Measurements from ENCODE around the gene CFAP65. TPM values are rescaled to one million over a fixed set of nuclear protein-coding genes. Genes with fewer than 3 reads are reported as not detected.

The CFAP65 gene
- polyA plus RNA-seq, 3 donors = not detected

DNA sequence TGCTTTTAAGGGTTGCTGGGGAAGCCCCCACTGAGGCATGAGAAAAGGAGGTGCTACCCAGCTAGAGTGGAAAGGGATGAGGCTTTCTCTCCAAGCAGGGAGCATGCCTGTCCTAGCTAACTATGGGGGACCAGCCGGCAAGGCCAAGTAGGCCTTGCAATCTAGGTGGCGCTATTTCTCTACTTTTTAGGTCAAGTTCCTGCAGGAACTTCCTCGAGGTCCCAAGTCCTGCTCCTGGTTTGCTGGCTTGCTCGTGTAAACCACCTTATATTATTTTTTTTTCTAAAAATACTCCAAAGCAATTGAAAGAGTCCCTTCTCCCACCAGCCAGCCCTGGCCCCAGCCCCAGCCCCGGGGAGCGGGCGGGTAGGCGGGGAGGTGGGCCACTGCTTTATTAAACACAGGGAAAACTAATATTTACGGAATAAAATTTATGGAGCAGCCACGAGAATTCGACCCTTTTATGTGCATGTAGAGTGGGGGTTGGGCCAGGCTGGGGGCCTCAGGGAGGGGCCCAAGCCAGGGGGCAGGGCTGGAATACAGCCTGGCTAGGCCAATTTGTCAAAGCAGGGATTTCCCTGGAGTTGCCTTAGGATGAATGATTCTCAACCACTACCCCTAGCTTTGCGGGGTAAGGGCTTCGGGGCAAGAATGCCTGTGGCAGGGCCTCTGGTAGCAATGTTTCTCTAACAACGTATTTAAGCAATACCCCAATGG is 32.3 kb upstream of the CFAP65 start:
- intact Hi-C loops (cut with micrococcal nuclease) = no loop called here
- H4K20me1 ChIP-seq (ENCODE audit: insufficient read depth, low read length) = no peaks in the 10 kb centered on the region
- no peak overlapping the region for H3K4me3 ChIP-seq (replicated peaks in 1 of 3; ENCODE audit: low read depth in 2 of 3, low read length in 3 of 3)
- Mint-ChIP-seq H3K27ac (no peak overlapping the region), H3K4me3 (no peak overlapping the region), H3K4me1 (peaks cover 18% of the 10 kb centered on the region), H3K27me3 (ENCODE audit: low read depth in 3 of 3) (peaks cover 2% of the 10 kb centered on the region in 3 donors), H3K9me3 (no peaks in the 10 kb centered on the region), H3K36me3 (peaks cover 29 to 33% of the 10 kb centered on the region in 2 donors)
- WGBS (ENCODE audit: insufficient coverage) = 54% methylated on average over 7 of the region's 14 CpGs
- H3K9me3 ChIP-seq (replicated peaks in 1 of 2; ENCODE audit: control insufficient read depth in 1 of 2, insufficient read depth in 1 of 2, low read length in 2 of 2) = no peaks in the 10 kb centered on the region
- H3K4me1 ChIP-seq (ENCODE audit: control insufficient read depth in 1 of 2, insufficient read depth in 2 of 2, low read length in 2 of 2) = peaks cover 16 to 17% of the 10 kb centered on the region in 2 donors
- H3K4me2 ChIP-seq (replicated peaks; ENCODE audit: extremely low read depth, low read length, poor library complexity, severe bottlenecking) = no peak overlapping the region
- no peaks in the 10 kb centered on the region for H3K79me2 ChIP-seq (ENCODE audit: insufficient read depth, low read length)
- TF ChIP-seq, protein P1, sequence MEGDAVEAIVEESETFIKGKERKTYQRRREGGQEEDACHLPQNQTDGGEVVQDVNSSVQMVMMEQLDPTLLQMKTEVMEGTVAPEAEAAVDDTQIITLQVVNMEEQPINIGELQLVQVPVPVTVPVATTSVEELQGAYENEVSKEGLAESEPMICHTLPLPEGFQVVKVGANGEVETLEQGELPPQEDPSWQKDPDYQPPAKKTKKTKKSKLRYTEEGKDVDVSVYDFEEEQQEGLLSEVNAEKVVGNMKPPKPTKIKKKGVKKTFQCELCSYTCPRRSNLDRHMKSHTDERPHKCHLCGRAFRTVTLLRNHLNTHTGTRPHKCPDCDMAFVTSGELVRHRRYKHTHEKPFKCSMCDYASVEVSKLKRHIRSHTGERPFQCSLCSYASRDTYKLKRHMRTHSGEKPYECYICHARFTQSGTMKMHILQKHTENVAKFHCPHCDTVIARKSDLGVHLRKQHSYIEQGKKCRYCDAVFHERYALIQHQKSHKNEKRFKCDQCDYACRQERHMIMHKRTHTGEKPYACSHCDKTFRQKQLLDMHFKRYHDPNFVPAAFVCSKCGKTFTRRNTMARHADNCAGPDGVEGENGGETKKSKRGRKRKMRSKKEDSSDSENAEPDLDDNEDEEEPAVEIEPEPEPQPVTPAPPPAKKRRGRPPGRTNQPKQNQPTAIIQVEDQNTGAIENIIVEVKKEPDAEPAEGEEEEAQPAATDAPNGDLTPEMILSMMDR (IDR thresholded peaks at IDR 0.05) = peak; percentile 66
- H3K27me3 ChIP-seq (ENCODE audit: control insufficient read depth in 2 of 2, insufficient read depth in 2 of 2, low read length in 2 of 2) = no peaks in the 10 kb centered on the region
- no peak overlapping the region for H3K27ac ChIP-seq (ENCODE audit: low read depth in 1 of 2, low read length in 2 of 2)
- H3K9ac ChIP-seq (ENCODE audit: insufficient read depth, low read length, poor library complexity, severe bottlenecking) = no peak overlapping the region
- peaks cover 0 to 25% of the 10 kb centered on the region in 2 donors for H3K36me3 ChIP-seq (replicated peaks in 1 of 2; ENCODE audit: control insufficient read depth in 1 of 2, insufficient read depth in 2 of 2, low read length in 2 of 2)
- DNase-seq = peak; percentile 38 to 58 (median 52)
- no peak overlapping the region for H2AFZ ChIP-seq (ENCODE audit: insufficient read depth, low read depth, low read length, poor library complexity, severe bottlenecking)

DNA sequence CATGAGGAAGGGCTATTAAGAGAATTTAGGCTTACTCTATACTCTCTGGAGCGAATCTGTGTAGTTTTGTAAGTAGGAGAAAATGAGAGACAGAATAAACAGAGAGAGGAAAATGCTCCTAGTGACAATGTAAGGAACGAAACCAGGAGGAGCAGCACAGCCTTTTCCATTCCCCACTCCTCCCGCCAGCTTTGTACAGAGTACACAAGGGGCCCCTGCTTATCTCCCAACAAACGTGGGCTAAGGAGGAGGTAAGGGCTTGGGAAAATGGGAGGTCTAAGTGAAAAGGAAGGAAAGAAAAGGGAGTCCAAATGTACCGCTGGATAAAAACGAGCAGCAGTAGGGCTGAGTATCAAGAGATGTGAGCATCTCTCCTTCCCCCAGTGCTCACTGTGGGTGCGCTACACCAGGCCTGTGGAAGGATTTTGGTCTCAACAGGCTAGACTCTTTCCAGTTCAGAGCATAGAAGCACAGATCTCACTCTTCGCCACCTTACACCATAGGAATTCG is 31.5 kb upstream of the CFAP65 start:
- Histone ChIP-seq H3K27me3 (ENCODE audit: control insufficient read depth in 2 of 2, insufficient read depth in 2 of 2, low read length in 2 of 2) (no peaks in the 10 kb centered on the region), H3K4me1 (ENCODE audit: control insufficient read depth in 1 of 2, insufficient read depth in 2 of 2, low read length in 2 of 2) (peaks cover 16 to 17% of the 10 kb centered on the region in 2 donors), H4K20me1 (ENCODE audit: insufficient read depth, low read length) (no peaks in the 10 kb centered on the region), H3K9ac (ENCODE audit: insufficient read depth, low read length, poor library complexity, severe bottlenecking) (no peak overlapping the region), H3K4me2 (replicated peaks; ENCODE audit: extremely low read depth, low read length, poor library complexity, severe bottlenecking) (no peak overlapping the region), H3K9me3 (replicated peaks in 1 of 2; ENCODE audit: control insufficient read depth in 1 of 2, insufficient read depth in 1 of 2, low read length in 2 of 2) (no peaks in the 10 kb centered on the region), H2AFZ (ENCODE audit: insufficient read depth, low read depth, low read length, poor library complexity, severe bottlenecking) (no peak overlapping the region), H3K79me2 (ENCODE audit: insufficient read depth, low read length) (no peaks in the 10 kb centered on the region), H3K36me3 (replicated peaks in 1 of 2; ENCODE audit: control insufficient read depth in 1 of 2, insufficient read depth in 2 of 2, low read length in 2 of 2) (peaks cover 0 to 25% of the 10 kb centered on the region in 2 donors), H3K4me3 (replicated peaks in 1 of 3; ENCODE audit: low read depth in 2 of 3, low read length in 3 of 3) (no peak overlapping the region), H3K27ac (ENCODE audit: low read depth in 1 of 2, low read length in 2 of 2) (no peak overlapping the region)
- intact Hi-C loops (cut with micrococcal nuclease) = no loop called here
- WGBS (ENCODE audit: insufficient coverage) = no CpG with 5 or more reads among the region's 9 CpGs
- no peak for DNase-seq
- TF ChIP-seq, protein P1 (IDR thresholded peaks at IDR 0.05) = no peak
- no peak overlapping the region for H3K4me3 Mint-ChIP-seq
- H3K27me3 Mint-ChIP-seq (ENCODE audit: low read depth in 3 of 3) = peaks cover 2 to 7% (median 7%) of the 10 kb centered on the region in 3 donors
- H3K9me3 Mint-ChIP-seq = no peaks in the 10 kb centered on the region
- H3K4me1 Mint-ChIP-seq = peaks cover 18% of the 10 kb centered on the region
- no peak overlapping the region for H3K27ac Mint-ChIP-seq
- peaks cover 29 to 33% of the 10 kb centered on the region in 2 donors for H3K36me3 Mint-ChIP-seq
